Mucosa of rectum (tissue), 2 donors: ENCODE measurements around the gene GPC4.
A peak's percentile ranks its signal among the peaks of the same experiment; 100 is the strongest.

Experiments
- H3K27ac ChIP-seq, 2 donors: one replicate each; pipeline ENCODE4 v1.7.0; 2013; ENCODE audit warnings: inconsistent platforms in 2 of 2, low read depth in 2 of 2, low read length in 2 of 2
- H3K27me3 ChIP-seq, 2 donors: one replicate each; pipeline ENCODE4 v1.7.0; 2013; ENCODE audit warnings: low read length in 2 of 2; ENCODE audit not compliant: control insufficient read depth in 2 of 2, insufficient read depth in 2 of 2
- H3K36me3 ChIP-seq, 2 donors: one replicate each; pipeline ENCODE4 v1.7.0; 2013; ENCODE audit warnings: low read length in 2 of 2; ENCODE audit not compliant: control insufficient read depth in 2 of 2, insufficient read depth in 2 of 2
- H3K4me1 ChIP-seq, 2 donors: one replicate each; pipeline ENCODE4 v1.7.0; 2013; ENCODE audit warnings: low read length in 2 of 2, mild to moderate bottlenecking in 1 of 2; ENCODE audit not compliant: control insufficient read depth in 2 of 2, insufficient read depth in 2 of 2
- H3K4me3 ChIP-seq, 2 donors: one replicate each; pipeline ENCODE4 v1.7.0; 2013; ENCODE audit warnings: low read length in 2 of 2
- H3K9ac ChIP-seq, 2 donors: one replicate each; pipeline ENCODE4 v1.7.0; 2013; ENCODE audit warnings: low read length in 2 of 2, low read depth in 1 of 2, mild to moderate bottlenecking in 1 of 2
- H3K9me3 ChIP-seq, 2 donors: one replicate each; pipeline ENCODE4 v1.7.0; 2013; ENCODE audit warnings: low read length in 2 of 2; ENCODE audit not compliant: control insufficient read depth in 2 of 2
- donor health status: healthy.
- donor health status: Normal muscosa, but diverticular disease.

GPC4 gene

GRCh38 chrX:133415276-133416105 is at the start of gene GPC4:
GPC4 (minus strand) TSS chrX:133415489; CDS start chrX:133414965, 524 bp downstream.
- Histone ChIP-seq H3K9ac (peak within 1 kb of the TSS; percentile 14 to 74), H3K4me1 (no peaks in the 10 kb centered on the region), H3K27me3 (peaks cover 2 to 3% of the 10 kb centered on the region in 2 donors), H3K36me3 (no peaks in the 10 kb centered on the region), H3K9me3 (no peaks in the 10 kb centered on the region), H3K27ac (peak within 1 kb of the TSS; percentile 63 to 64), H3K4me3 (peak within 1 kb of the TSS; percentile 67 to 73)

GRCh38 chrX:133461231-133461630 is 45.9 kb upstream of the GPC4 start:
- no peak overlapping the region for H3K27ac ChIP-seq
- H3K27me3 ChIP-seq = no peaks in the 10 kb centered on the region
- H3K9me3 ChIP-seq = no peaks in the 10 kb centered on the region
- no peak overlapping the region for H3K4me3 ChIP-seq
- H3K9ac ChIP-seq = no peak overlapping the region
- H3K4me1 ChIP-seq = no peaks in the 10 kb centered on the region
- no peaks in the 10 kb centered on the region for H3K36me3 ChIP-seq

GRCh38 chrX:133454924-133455323 is 39.6 kb upstream of the GPC4 start:
- H3K36me3 ChIP-seq = no peaks in the 10 kb centered on the region
- H3K27me3 ChIP-seq = peaks cover 0 to 4% of the 10 kb centered on the region in 2 donors

GRCh38 chrX:133454491-133454914 is 39.2 kb upstream of the GPC4 start:
- Histone ChIP-seq H3K9ac (no peak overlapping the region), H3K4me1 (no peaks in the 10 kb centered on the region), H3K27me3 (peaks cover 0 to 4% of the 10 kb centered on the region in 2 donors), H3K9me3 (no peaks in the 10 kb centered on the region), H3K27ac (no peak overlapping the region), H3K4me3 (no peak overlapping the region), H3K36me3 (no peaks in the 10 kb centered on the region)

More at GRCh38 chrX:133454924-133455323, 39.6 kb upstream of the GPC4 start:
- no peak overlapping the region for H3K4me3 ChIP-seq
- H3K27ac ChIP-seq = no peak overlapping the region
- no peaks in the 10 kb centered on the region for H3K4me1 ChIP-seq
- no peak overlapping the region for H3K9ac ChIP-seq
- H3K9me3 ChIP-seq = no peaks in the 10 kb centered on the region

- H3K27ac ChIP-seq = no peak overlapping the region
- no peaks in the 10 kb centered on the region for H3K36me3 ChIP-seq
Measured at GRCh38 chrX:133448512-133449076, 33.3 kb upstream of the GPC4 start.

GRCh38 chrX:133444952-133445831 is 29.9 kb upstream of the GPC4 start:
- no peak overlapping the region for H3K9ac ChIP-seq
- no peaks in the 10 kb centered on the region for H3K9me3 ChIP-seq
- no peak overlapping the region for H3K27ac ChIP-seq
- H3K27me3 ChIP-seq = peaks cover 2 to 11% of the 10 kb centered on the region in 2 donors
- H3K4me1 ChIP-seq = no peaks in the 10 kb centered on the region
- H3K4me3 ChIP-seq = peak overlapping the region; percentile 2 to 58
- no peaks in the 10 kb centered on the region for H3K36me3 ChIP-seq

More at GRCh38 chrX:133448512-133449076, 33.3 kb upstream of the GPC4 start:
- no peaks in the 10 kb centered on the region for H3K4me1 ChIP-seq
- H3K27me3 ChIP-seq = no peaks in the 10 kb centered on the region
- no peak overlapping the region for H3K4me3 ChIP-seq
- H3K9ac ChIP-seq = no peak overlapping the region
- H3K9me3 ChIP-seq = no peaks in the 10 kb centered on the region

- H3K4me3 ChIP-seq = no peak overlapping the region
- H3K4me1 ChIP-seq = no peaks in the 10 kb centered on the region
- peaks cover 6 to 14% of the 10 kb centered on the region in 2 donors for H3K27me3 ChIP-seq
- H3K9ac ChIP-seq = no peak overlapping the region
- no peaks in the 10 kb centered on the region for H3K36me3 ChIP-seq
- H3K27ac ChIP-seq = no peak overlapping the region
- no peaks in the 10 kb centered on the region for H3K9me3 ChIP-seq
Measured at GRCh38 chrX:133444196-133444595, 28.9 kb upstream of the GPC4 start.

GRCh38 chrX:133440797-133441163 is 25.5 kb upstream of the GPC4 start:
- no peaks in the 10 kb centered on the region for H3K4me1 ChIP-seq
- H3K4me3 ChIP-seq = no peak overlapping the region
- H3K27me3 ChIP-seq = peaks cover 6 to 17% of the 10 kb centered on the region in 2 donors

GRCh38 chrX:133440081-133440796 is 24.9 kb upstream of the GPC4 start:
- H3K4me3 ChIP-seq = no peak overlapping the region
- no peaks in the 10 kb centered on the region for H3K4me1 ChIP-seq
- H3K9me3 ChIP-seq = no peaks in the 10 kb centered on the region
- peaks cover 6 to 17% of the 10 kb centered on the region in 2 donors for H3K27me3 ChIP-seq
- no peaks in the 10 kb centered on the region for H3K36me3 ChIP-seq
- H3K9ac ChIP-seq = no peak overlapping the region
- H3K27ac ChIP-seq = no peak overlapping the region

More at GRCh38 chrX:133440797-133441163, 25.5 kb upstream of the GPC4 start:
- no peak overlapping the region for H3K9ac ChIP-seq
- H3K9me3 ChIP-seq = no peaks in the 10 kb centered on the region
- no peak overlapping the region for H3K27ac ChIP-seq
- no peaks in the 10 kb centered on the region for H3K36me3 ChIP-seq
